HG03064 (cell line): ENCODE measurements around the gene ZNF516.

ENCODE experiments used
- ATAC-seq: cut with Tn5 transposase; IDR thresholded peaks from one replicate; pipeline ENCODE4 v1.9.1; 2021; ENCODE audit warnings: low read depth; ENCODE audit not compliant: unreplicated experiment

The ZNF516 gene

GRCh38 chr18:76507830-76508385, 12.9 kb upstream of the ZNF516 start:
- ATAC-seq, result no peak

GRCh38 chr18:76506974-76507764, 12.1 kb upstream of the ZNF516 start:
- no peak for ATAC-seq

GRCh38 chr18:76506395-76506794, 11.4 kb upstream of the ZNF516 start:
- ATAC-seq, result no peak

- no peak for ATAC-seq
Measured at GRCh38 chr18:76505614-76506013, 10.6 kb upstream of the ZNF516 start.

- ATAC-seq, result no peak
Measured at GRCh38 chr18:76504749-76505148, 9.7 kb upstream of the ZNF516 start.

- ATAC-seq, result no peak
Measured at GRCh38 chr18:76503649-76504386, 8.8 kb upstream of the ZNF516 start.

GRCh38 chr18:76502551-76502950, 7.5 kb upstream of the ZNF516 start:
- no peak for ATAC-seq

GRCh38 chr18:76499637-76500340, 4.7 kb upstream of the ZNF516 start:
- ATAC-seq, result peak; percentile 85

GRCh38 chr18:76499021-76499420, 4.0 kb upstream of the ZNF516 start:
- ATAC-seq, result no peak

GRCh38 chr18:76498064-76498463, 3.0 kb upstream of the ZNF516 start:
- no peak for ATAC-seq

- no peak for ATAC-seq
Measured at GRCh38 chr18:76497021-76497420, 2.0 kb upstream of the ZNF516 start.

- ATAC-seq, result no peak
Measured at GRCh38 chr18:76496194-76496890, 1.3 kb upstream of the ZNF516 start.

- no peak for ATAC-seq
Measured at GRCh38 chr18:76495435-76496193, 572 bp upstream of the ZNF516 start.

GRCh38 chr18:76494231-76495005, 624 bp downstream of the ZNF516 start:
- no peak for ATAC-seq

- peak; percentile 9 for ATAC-seq
Measured at GRCh38 chr18:76493213-76494161, 1.6 kb downstream of the ZNF516 start.

- peak; percentile 60 for ATAC-seq
Measured at GRCh38 chr18:76492669-76493212, 2.3 kb downstream of the ZNF516 start.
